Measurements from ENCODE around the gene UBE2Q1.

DNA sequence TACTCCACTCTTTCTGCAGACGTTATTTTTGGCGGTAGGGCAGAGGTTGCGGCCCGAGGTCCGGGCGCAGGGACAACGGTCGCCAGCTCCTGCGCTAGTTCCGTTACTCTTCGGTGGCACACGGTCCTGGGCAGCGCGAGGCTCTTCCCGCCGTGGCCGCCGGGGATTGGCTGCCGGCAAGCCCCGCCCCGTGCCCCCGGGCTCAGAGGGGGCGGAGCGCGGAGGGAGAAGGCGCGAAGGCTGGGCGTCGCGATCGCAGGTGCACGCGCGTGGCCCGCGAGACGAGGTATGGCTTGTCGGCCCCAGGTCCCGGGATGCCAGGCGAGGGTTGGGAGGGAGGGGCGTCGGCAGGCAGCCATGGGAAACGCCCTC lies 55.7 kb downstream of the UBE2Q1 start:
- TF ChIP-seq CTCF (conservative IDR thresholded peaks at IDR 0.05; ENCODE audit: low read depth in 2 of 2) (no peak), REST (IDR thresholded peaks at IDR 0.05; ENCODE audit: unreplicated experiment) (no peak), ZNF331 (CRISPR knock-in tag; IDR thresholded peaks at IDR 0.05; ENCODE audit: low read depth) (no peak)

Data from GM23338 (cell line).